NCI-H2227 treated with DMSO at 0.1 percent for 48 hours (cell line): ENCODE measurements around the gene NLRP13.
"Not testable (repeated sequence)": the region's sequence is repeated elsewhere in the genome, so short reads cannot be mapped to it uniquely, and the experiment has no call there.

ENCODE experiments used
- DNase-seq: peaks from one replicate; lab custom pipeline; 2025; lab: John Stamatoyannopoulos, UW

NLRP13 gene, protein sequence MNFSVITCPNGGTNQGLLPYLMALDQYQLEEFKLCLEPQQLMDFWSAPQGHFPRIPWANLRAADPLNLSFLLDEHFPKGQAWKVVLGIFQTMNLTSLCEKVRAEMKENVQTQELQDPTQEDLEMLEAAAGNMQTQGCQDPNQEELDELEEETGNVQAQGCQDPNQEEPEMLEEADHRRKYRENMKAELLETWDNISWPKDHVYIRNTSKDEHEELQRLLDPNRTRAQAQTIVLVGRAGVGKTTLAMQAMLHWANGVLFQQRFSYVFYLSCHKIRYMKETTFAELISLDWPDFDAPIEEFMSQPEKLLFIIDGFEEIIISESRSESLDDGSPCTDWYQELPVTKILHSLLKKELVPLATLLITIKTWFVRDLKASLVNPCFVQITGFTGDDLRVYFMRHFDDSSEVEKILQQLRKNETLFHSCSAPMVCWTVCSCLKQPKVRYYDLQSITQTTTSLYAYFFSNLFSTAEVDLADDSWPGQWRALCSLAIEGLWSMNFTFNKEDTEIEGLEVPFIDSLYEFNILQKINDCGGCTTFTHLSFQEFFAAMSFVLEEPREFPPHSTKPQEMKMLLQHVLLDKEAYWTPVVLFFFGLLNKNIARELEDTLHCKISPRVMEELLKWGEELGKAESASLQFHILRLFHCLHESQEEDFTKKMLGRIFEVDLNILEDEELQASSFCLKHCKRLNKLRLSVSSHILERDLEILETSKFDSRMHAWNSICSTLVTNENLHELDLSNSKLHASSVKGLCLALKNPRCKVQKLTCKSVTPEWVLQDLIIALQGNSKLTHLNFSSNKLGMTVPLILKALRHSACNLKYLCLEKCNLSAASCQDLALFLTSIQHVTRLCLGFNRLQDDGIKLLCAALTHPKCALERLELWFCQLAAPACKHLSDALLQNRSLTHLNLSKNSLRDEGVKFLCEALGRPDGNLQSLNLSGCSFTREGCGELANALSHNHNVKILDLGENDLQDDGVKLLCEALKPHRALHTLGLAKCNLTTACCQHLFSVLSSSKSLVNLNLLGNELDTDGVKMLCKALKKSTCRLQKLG

DNA sequence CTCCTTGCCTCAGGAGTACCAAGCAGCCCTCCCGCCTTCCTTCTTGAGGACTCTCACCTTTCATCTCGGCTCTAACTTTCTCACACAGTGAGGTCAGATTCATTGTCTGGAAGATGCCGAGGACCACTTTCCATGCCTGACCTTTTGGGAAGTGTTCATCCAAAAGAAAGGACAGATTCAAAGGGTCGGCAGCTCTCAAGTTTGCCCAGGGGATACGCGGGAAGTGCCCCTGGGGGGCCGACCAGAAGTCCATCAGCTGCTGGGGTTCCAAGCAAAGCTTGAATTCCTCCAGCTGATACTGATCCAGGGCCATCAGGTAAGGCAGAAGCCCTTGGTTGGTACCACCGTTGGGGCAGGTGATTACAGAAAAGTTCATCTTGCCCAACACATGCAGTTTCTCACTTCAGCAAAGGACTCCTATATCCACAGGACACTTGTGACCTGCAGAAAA lies at the start of gene NLRP13:
NLRP13 (minus strand) TSS at position 401 of the 451 bp plus-strand sequence; CDS start at position 376, 25 bp downstream.
- DNase-seq = no peak

DNA sequence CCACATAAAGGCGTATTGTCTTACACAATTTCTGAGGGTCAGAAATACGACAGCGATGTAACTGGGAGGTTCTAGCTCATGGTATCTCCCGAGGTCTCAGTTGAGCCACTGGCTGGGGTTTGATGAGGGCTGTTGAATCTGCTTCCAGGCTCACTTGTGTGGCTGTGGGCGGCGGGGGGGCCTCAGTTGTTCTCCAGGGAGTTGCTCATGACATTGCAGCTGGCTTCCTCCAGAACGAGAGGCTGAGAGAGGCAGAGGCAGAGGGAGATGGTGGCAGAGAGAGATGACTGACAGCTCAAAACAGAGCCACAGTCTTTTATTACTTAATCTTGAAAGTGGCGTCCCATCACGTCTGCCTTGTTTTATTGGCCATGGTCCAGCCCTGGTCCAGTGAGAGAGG lies 48.3 kb upstream of the NLRP13 start:
- no peak for DNase-seq

DNA sequence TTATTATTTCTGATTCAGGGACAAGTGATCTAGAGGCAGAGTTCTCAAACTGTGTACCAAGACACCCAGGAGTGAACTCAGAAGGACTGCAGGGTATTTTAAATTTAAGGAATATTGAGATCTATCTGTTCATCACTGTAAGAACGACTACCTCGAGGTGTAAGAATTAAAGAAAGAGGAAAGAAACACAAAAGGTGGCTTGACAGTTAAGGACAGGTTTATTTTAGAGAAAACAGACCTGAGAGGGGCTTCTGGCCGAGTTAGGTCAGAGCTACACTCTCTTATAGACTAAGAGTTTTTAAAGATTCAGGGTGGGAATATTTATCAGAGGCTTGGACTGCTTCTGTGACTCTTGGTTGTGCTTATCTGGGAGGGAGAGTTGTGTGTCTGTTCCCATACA lies 41.8 kb upstream of the NLRP13 start:
- DNase-seq = no peak

DNA sequence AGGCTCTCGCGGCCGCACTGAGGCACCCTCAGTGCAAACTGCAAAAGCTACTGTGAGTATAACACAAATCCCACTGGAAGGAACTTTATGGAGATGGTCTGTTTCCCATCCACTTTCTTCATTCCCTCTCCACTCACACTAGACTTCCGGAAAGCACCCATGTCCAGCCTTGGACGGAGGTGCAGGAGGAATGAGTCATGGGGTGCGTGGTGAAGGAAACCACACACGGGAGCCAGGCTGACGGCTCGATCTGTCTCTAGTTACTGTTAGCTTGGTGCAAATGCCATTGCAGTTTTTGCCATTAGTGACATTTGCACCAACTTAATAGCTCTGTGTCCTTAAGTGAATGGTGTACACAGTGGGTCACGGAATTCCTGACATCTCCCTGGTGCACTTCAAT lies 30.1 kb upstream of the NLRP13 start:
- no peak for DNase-seq

DNA sequence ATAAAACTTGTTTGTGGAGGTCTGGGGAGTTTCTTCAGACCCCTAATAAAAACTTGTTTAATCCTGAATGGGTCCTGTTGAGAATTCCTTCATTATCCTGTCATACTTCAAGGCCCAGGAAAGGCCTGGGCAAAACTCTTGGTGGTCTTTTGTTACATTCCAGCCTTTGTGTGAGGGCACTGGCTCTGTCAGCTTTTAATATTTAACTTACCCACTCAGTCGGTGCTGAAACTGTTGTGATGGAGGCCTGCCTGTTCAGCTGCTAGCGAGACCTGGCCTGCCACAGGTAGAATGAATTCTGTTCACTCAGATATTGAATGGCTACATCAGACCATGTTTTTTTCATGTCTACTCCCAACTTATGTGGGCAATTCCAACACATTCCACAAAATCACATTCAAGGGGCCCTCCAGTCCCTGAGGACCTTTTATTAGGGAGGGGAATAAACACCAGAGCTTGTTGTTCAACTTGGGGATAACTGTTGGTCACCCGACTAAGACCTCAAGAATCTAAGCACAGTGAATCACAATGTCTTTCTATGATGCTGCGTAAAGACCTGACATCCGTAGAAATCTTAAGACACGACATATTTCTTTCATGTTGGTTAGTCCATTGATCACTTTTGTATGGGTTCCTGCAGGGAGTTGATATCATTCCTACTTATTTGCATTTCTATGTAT lies 28.0 kb upstream of the NLRP13 start:
- DNase-seq = no peak

DNA sequence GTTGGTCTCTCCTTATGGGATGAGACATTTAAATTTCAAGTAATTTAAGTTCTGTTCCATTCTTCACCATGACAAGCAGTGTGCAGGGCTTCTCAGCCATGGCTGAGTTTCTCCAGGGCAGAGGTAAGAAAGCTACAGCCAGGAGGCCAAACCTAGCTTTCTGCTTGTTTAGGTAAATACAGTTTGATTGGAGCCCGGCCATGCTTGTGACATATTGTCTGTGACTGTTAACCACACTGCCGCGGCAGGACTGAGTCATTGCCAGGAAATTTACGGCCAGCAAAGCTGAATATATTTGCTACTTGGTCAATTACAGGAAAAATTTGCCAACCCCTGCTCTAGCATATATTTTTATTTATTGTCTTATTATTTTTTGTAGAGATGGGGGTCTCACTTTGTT lies 26.2 kb upstream of the NLRP13 start:
- no peak for DNase-seq

DNA sequence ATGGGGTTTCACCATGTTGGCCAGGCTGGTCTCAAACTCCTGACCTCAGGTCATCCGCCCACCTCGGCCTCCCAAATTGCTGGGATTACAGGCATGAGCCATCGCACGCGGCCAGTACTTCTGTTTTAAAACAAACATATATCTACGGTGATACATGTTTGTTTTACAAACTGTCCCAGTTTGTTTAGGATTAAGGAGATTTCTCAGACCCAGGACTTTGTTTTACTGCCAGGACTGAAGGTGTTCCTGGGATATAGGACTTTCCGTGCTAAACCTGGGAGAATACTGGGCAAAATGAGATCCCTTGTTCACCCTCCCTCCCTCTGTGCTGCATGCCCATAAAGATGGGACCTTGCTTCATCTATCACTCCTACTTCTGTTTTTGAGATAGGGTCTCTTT lies 24.3 kb upstream of the NLRP13 start:
- no peak for DNase-seq

DNA sequence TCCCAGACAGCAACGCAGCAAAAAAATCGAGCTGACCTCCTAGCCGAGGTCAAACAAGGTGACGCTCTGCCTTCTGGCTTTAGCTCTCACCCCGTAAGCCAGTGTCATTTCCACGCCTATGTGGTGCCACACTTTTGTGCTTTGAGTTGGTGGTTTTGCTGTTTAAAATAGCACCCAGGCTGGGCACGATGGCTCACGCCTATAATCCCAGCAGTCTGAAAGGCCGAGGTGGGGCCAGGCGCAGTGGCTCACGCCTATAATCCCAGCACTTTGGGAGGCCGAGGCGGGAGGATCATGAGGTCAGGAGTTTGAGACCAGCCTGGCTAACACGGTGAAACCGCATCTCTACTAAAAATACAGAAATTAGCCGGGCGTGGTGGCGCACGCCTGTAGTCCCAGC lies 18.4 kb upstream of the NLRP13 start:
- DNase-seq = not testable (repeated sequence)

DNA sequence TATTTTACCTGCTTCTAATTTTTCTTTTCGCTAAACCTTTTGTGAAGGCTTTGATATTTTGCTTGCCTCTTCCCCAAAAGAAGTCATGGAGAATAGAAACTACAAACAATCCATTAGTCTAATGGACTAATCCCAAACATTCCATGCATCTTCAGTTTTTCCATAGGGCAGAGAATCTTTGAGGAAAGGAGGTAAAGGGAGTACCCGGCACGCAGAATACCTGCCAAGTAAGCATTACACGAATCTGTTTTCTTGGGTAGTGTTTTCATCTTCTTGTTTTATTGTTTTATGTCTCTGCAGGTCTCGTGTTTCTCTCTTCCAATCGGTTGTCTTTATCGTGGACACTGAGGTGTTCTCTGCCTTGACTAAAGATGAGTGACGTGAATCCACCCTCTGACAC lies 15.4 kb upstream of the NLRP13 start, which contains the start of gene NLRP8:
NLRP8 (plus strand) TSS at position 301 of the 400 bp plus-strand sequence.
- DNase-seq = no peak

DNA sequence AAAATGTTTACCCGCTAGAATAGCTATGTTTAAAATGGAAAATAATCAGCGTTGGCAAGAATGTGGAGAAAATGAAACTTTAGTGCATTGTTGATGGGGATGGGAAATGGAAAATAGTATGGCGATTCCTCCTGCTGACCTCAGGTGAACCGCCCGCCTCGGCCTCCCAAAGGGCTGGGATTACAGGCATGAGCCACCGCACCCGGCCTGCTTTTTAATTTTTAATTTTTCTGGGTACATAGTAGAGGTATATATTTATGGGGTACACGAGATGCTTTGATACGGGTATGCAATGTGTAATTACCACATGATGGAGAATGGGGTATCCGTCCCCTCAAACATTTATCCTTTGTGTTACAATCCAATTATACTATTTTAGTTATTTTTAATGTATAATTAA lies 8.2 kb upstream of the NLRP13 start:
- no peak for DNase-seq

DNA sequence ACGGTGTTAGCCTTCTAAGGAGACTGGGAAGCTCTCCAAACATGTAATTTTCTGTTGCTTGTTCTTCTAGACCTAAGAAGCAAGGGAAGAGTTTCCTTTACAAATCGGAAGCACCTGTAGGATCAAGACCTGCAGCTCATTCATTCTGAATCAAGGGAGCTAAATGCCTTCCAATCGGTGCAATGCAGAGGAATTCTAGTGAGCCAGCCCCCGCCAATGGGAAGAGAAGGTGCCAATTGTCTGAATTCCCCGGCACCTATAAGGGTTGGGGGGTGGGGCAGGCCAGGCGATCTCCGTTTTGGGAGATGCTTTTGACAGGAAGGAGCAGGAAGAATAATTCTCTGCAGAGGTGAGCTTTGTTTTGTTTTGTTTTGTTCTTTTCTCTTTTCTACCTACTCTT lies 7.1 kb upstream of the NLRP13 start:
- no peak for DNase-seq

DNA sequence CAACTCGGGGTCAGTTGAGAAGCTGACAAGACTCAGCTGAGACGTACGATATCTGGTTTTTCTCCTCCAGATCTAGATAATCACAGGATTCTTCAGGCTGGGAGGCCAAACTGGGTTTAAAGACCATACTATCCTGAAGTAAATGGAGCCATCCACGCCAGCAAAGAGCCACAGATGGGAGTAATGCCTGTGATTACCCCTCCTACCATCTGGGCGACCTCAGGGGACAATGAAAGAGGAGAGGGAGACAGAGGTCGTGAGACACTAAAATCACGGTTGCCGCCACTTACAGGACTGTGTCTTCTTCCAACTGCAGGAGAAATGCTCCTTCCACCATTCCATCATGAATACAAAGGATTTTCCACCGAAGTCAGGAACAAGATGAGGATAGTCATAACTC lies 3.1 kb upstream of the NLRP13 start:
- DNase-seq = no peak

DNA sequence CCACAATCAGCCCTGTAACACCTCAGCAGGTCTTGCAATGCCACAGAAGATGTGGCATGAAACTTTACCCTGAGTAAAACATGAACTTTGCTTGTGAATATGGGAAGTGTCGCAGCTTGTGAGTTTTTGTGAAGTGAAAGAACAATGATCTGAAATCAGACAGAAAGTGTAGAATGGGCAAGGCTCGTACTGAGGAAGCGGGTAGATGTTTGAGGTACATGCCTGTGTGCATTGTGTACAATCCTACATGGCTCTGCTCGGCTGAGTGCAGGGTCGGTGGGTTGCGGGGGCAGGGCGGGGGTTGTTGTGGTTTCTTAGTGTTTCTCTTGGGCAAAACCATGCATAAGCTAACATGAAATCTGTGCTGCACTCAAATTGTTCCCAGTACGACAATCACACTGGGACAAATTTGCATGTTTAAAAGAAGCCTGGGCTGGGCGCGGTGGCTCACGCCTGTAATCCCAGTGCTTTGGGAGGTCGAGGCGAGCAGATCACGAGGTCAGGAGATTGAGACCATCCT lies 1.1 kb downstream of the NLRP13 start:
- no peak for DNase-seq

DNA sequence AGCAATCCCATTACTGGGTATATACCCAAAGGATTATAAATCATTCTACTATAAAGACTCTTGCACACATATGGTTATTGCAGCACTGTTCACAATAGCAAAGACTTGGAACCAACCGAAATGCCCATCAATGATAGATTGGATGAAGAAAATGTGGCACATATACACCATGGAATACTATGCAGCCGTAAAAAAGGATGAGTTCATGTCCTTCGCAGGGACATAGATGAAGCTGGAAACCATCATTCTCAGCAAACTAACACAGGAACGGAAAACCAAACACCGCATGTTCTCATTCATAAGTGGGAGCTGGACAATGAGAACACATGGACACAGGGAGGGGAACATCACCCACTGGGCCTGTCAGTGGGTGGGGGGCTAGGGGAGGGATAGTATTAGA lies 2.9 kb downstream of the NLRP13 start:
- not testable (repeated sequence) for DNase-seq

DNA sequence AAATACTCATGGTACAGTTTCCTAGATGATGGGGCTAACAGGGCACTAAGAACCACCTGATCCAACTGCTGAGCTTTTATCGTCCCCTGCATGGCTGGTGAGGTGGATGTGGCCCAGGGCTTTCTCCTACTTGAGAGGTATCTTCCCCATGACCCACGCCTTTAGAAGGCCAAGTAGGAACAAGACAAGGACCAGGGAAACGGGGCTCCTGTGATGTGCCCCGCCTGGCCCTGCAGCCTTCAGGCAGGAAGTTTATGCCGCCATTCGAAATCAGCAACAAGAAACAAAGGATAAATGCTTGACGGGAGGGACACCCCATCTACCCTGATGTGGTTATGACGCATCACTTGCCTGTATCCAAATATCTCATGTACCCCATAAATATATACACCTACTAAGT lies 4.1 kb downstream of the NLRP13 start:
- DNase-seq = no peak

DNA sequence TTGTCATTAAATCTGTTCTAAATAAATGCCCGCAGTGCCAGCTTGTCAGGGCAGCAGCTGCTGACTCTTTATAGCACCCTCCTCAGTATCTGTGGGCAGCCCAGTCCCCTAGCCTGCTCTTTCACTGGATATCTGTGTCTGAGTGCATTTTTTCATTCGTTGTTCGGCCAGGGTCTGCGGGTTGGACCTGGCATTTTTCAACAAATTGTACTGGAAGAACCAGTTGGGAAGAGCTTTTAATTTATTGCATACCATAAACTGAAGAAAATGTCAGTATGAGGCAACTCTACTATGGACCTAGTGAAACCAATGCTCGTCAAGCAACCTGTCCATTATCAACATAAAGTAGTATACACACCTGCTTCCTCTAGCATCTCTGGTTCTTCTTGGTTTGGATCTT lies 8.6 kb downstream of the NLRP13 start:
- no peak for DNase-seq

DNA sequence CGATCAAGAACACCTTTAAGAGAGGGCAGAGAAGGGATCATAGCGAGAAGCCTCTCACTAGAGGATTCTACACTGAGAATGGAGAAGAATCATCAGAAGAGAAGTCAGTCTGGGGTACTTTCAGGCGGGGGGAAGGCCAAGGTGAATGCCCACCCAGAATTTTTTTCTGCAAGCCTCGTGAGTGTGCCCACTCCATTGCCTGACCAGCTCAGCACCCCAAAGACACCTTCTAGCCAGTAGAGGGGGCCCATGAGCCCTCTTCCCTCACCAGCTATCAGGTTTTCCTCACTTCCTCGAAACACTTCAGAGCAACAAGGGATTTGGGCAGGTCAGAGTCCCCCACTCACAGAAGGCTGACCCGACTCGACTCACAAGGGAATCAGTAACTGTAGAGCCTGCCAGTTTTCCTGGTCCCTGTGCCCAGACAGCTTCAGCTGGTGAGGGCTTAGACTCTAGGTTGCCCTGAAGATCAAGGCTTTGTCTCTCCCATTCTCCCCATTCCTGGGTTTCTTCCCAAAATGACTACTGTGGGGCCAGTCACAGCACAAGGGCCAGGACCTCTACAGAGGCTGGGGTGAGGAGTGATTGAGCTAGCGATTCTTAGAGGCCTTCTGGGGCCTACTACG lies 18.4 kb downstream of the NLRP13 start:
- no peak for DNase-seq

DNA sequence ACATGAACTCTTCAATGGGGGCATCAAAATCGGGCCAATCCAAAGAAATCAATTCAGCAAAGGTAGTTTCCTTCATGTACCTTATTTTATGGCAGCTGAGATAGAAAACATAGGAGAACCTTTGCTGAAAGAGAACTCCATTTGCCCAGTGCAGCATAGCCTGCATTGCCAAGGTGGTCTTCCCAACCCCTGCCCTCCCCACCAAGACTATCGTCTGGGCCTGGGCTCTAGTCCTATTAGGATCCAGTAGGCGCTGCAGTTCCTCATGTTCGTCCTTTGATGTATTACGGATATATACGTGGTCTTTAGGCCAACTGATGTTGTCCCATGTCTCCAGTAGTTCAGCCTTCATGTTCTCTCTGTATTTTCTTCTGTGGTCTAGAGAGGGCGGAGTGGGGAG lies 19.2 kb downstream of the NLRP13 start:
- no peak for DNase-seq

DNA sequence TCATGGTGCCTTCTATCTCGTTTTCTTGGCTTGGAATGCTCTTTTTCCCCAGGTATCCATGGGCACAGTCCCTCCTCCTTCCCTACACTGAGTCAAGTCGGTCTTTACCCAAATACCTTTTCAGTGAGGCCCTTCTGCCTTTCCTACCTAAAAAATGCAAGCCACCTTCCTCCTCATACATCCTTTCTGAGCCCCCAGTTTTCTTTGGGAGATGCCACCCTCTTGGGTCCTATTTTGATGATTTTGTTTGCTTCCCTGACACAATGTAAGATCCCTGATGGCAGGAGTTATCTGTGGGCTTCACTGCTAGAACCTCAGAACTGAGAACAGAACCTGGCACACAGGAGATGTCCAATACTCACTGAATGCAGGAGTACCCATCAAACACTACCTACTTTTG lies 22.3 kb downstream of the NLRP13 start:
- DNase-seq = no peak

DNA sequence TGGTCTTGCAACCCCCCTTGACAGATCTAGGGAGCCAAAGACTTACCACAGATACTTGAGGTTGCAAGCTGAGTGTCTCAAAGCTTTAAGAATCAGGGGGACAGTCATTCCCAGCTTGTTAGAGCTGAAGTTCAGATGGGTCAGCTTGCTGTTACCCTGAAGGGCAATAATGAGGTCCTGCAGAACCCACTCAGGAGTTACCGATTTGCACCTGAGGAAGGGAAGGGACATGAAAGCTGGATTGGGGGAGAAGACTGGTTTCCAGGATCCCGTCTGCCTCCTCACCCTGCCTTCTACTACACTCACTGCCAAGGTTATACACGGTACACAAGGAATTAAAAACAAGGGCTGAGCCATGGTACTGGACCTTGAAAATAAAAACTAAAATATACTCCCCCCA lies 24.4 kb downstream of the NLRP13 start:
- no peak for DNase-seq

DNA sequence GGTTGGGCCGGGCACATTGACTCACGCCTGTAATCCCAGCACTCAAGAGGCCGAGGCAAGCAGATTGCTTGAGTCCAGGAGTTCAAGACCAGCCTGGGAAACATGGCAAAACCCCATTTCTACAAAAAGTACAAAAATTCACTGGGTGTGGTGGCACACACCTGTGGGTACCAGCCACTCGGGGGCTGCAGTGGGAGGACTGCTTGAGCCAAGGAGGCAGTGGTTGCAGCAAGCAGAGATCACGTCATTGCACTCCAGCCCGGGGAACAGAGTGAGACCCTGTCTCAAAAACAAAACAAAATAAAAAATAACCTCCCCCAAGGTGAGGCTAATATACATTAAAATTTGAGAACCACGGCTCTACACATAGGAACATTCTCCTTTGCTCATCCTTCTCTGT lies 24.9 kb downstream of the NLRP13 start:
- no peak for DNase-seq
